Kidney (tissue), 14 donors: ENCODE results near the gene KRTAP5-3. TPM values are rescaled to one million over a fixed set of nuclear protein-coding genes. Genes with fewer than 3 reads are reported as not detected.

Experiments used
- DNase-seq, 5 donors: peaks; one replicate each; pipeline ENCODE4 v3.0.0-alpha.2; 2013 to 2020
- FAIRE-seq: peaks from 2 replicates; lab custom pipeline; 2012; peaks lifted over from hg19 to GRCh38; lab: Jason Lieb, UNC
- H3K27ac ChIP-seq, 2 donors: one replicate each; pipeline ENCODE4 v1.7.0; 2013; ENCODE audit warnings: low read depth in 2 of 2, low read length in 2 of 2, inconsistent platforms in 1 of 2
- H3K27me3 ChIP-seq: one replicate; pipeline ENCODE4 v1.7.1; 2013; ENCODE audit warnings: low read length, inconsistent platforms; ENCODE audit not compliant: control insufficient read depth, insufficient read depth
- H3K36me3 ChIP-seq, 3 donors: one replicate each; pipeline versions ENCODE4 v1.7.0 to v1.7.1; 2013; ENCODE audit warnings: low read length in 3 of 3, control low read depth in 1 of 3, inconsistent platforms in 1 of 3; ENCODE audit not compliant: insufficient read depth in 3 of 3, control insufficient read depth in 2 of 3
- H3K4me1 ChIP-seq, 3 donors: one replicate each; pipeline versions ENCODE4 v1.7.0 to v1.7.1; 2013; ENCODE audit warnings: low read length in 3 of 3, inconsistent platforms in 1 of 3, low read depth in 1 of 3; ENCODE audit not compliant: control insufficient read depth in 2 of 3, insufficient read depth in 2 of 3
- H3K4me3 ChIP-seq, 3 donors: one replicate each; pipeline versions ENCODE4 v1.7.0 to v1.8.1; 2013; ENCODE audit warnings: low read length in 3 of 3, control low read depth in 1 of 3, inconsistent platforms in 1 of 3
- H3K9ac ChIP-seq, 3 donors: one replicate each; pipeline versions ENCODE4 v1.7.0 to v1.7.1; 2013; ENCODE audit warnings: low read length in 3 of 3, control low read depth in 1 of 3, inconsistent platforms in 1 of 3
- H3K9me3 ChIP-seq, 3 donors: one replicate each; pipeline versions ENCODE4 v1.7.0 to v1.7.1; 2013; ENCODE audit warnings: low read length in 3 of 3, control low read depth in 1 of 3, inconsistent platforms in 1 of 3; ENCODE audit not compliant: control insufficient read depth in 2 of 3, insufficient read depth in 1 of 3
- intact Hi-C: fragments of 100-400 bp; cut with DNase I; formaldehyde crosslinking; loops from one replicate; pipeline ENCODE4 v1.11.1; 2022
- polyA plus RNA-seq: library from polyadenylated mRNA; stranded (reverse); fragments of 350-450 nt; fragmentation: Illumina TruSeq; extraction: RNeasy Lipid Tissue Mini Kit (QIAGEN cat#74804); gene quantifications from one replicate; pipeline ENCODE4 v1.2.3, GENCODE V29; 2014; ENCODE audit warnings: low read depth, low replicate concordance; ENCODE audit not compliant: insufficient read depth
- total RNA-seq: library from RNA; stranded (reverse); fragmentation: NEBNext Ultra II Directional; extraction: Animal tissue kit (Norgen Biotek cat#: 25700); gene quantifications from one replicate; pipeline ENCODE4 v1.2.1, GENCODE V29; 2021
- TF ChIP-seq, protein P1 (sequence below): IDR thresholded peaks from 3 replicates; pipeline ENCODE4 v1.5.1; 2012; ENCODE audit warnings: mild to moderate bottlenecking, moderate library complexity, borderline replicate concordance; ENCODE audit not compliant: insufficient read depth; ENCODE audit errors: extremely low read depth
- donor health status: control.
- donor health status: control.
- donor health status: control.
- donor health status: control.
- donor health status: control.
- donor health status: DM: yes; HTN: yes; CAD: no.
- donor health status: Normal renal cell carcinoma (clear cell type).

Gene KRTAP5-3
- total and polyA plus RNA-seq, 2 donors from 2014 or later = not detected

GRCh38 chr11:1574238-1574932 lies 33.9 kb downstream of the KRTAP5-3 start:
- Histone ChIP-seq H3K36me3 (no peaks in the 10 kb centered on the region), H3K27me3 (no peaks in the 10 kb centered on the region), H3K4me1 (peaks cover 0 to 15% (median 0%) of the 10 kb centered on the region in 3 donors), H3K4me3 (peak overlapping the region in 1 of 3 donors; percentile 12), H3K27ac (peak overlapping the region; percentile 53 to 81), H3K9me3 (peaks cover 0 to 4% (median 0%) of the 10 kb centered on the region in 3 donors), H3K9ac (peak overlapping the region in 2 of 3 donors; percentile 58 to 60)
- FAIRE-seq (no peak), DNase-seq (peak in 4 of 5 donors; percentile 54 to 90 (median 73))
- intact Hi-C loops = no loop called here
- TF ChIP-seq, protein P1, sequence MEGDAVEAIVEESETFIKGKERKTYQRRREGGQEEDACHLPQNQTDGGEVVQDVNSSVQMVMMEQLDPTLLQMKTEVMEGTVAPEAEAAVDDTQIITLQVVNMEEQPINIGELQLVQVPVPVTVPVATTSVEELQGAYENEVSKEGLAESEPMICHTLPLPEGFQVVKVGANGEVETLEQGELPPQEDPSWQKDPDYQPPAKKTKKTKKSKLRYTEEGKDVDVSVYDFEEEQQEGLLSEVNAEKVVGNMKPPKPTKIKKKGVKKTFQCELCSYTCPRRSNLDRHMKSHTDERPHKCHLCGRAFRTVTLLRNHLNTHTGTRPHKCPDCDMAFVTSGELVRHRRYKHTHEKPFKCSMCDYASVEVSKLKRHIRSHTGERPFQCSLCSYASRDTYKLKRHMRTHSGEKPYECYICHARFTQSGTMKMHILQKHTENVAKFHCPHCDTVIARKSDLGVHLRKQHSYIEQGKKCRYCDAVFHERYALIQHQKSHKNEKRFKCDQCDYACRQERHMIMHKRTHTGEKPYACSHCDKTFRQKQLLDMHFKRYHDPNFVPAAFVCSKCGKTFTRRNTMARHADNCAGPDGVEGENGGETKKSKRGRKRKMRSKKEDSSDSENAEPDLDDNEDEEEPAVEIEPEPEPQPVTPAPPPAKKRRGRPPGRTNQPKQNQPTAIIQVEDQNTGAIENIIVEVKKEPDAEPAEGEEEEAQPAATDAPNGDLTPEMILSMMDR = peak; percentile 96

DNA sequence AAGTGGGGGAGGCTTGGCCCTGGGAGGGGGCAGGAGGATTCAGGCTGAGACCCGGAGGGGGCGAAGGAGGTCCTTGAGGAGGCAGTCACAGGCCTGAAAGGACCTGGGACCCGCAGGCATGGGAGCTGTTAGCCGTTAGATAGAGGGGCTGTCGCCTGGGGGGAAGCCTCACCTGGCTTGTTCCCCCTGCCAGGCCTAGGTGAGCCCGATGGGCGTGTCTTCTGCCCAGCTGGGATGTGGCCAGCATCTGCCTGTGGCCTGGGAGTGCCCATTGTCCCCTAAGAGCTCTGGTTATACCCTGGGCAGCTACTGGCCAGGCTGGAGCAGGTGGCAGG lies 34.4 kb downstream of the KRTAP5-3 start:
- H3K27me3 ChIP-seq = no peaks in the 10 kb centered on the region
- H3K36me3 ChIP-seq = no peaks in the 10 kb centered on the region
- peaks cover 0 to 15% (median 0%) of the 10 kb centered on the region in 3 donors for H3K4me1 ChIP-seq
- DNase-seq (peak in 3 of 5 donors; percentile 43 to 78 (median 44)), FAIRE-seq (no peak)
- H3K9ac ChIP-seq = peak overlapping the region in 2 of 3 donors; percentile 58 to 60
- H3K27ac ChIP-seq = peak overlapping the region; percentile 53 to 81
- intact Hi-C loops = no loop called here
- TF ChIP-seq, protein P1 = no peak
- H3K9me3 ChIP-seq = peaks cover 0 to 4% (median 0%) of the 10 kb centered on the region in 3 donors
- peak overlapping the region in 1 of 3 donors; percentile 39 for H3K4me3 ChIP-seq

GRCh38 chr11:1573077-1573902 lies 35.0 kb downstream of the KRTAP5-3 start:
- H3K4me3 ChIP-seq = peak overlapping the region in 1 of 3 donors; percentile 39
- TF ChIP-seq, protein P1 = no peak
- peaks cover 0 to 15% (median 0%) of the 10 kb centered on the region in 3 donors for H3K4me1 ChIP-seq
- peak overlapping the region in 2 of 3 donors; percentile 58 to 60 for H3K9ac ChIP-seq
- H3K9me3 ChIP-seq = peaks cover 0 to 3% (median 0%) of the 10 kb centered on the region in 3 donors
- intact Hi-C loops = no loop called here
- DNase-seq (peak in 2 of 5 donors; percentile 69 to 82), FAIRE-seq (no peak)
- H3K27ac ChIP-seq = peak overlapping the region; percentile 57 to 81
- no peaks in the 10 kb centered on the region for H3K27me3 ChIP-seq
- no peaks in the 10 kb centered on the region for H3K36me3 ChIP-seq
